Germinal center (tissue), 1 donor: ENCODE results near the gene TACR1.

Experiments
- DNase-seq: peaks from one replicate; pipeline ENCODE4 v3.0.0; 2012; ENCODE audit warnings: mixed read lengths, low spot score

TACR1 gene

GRCh38 chr2:75047189-75047991 lies 151.9 kb downstream of the TACR1 start:
- DNase-seq = no peak

DNA sequence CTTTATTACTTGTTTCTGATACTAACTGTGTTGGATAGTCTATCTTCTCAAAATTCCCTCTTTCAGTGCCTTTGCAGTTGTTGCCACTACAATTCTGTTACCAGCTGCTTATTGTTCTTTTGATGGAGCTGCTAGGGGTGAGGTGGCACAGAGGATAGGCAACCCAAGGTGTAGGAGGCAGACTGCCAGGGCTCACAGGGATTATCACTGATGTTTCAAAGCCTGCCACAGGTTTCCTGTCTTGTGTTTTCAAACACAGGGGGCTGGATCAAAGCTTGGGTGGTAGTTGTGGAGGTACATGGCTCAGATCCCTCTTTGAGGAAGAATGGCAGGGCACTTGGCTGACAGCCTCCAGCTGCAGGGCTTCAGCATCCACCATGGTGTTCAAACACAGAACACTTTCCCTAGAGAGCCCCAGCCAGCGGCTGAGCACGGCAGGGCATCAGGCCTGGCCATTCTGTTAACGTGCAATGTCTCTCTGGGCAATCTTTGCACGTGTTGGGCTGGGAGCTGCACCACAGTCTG lies 153.7 kb downstream of the TACR1 start:
- DNase-seq = no peak

GRCh38 chr2:75044291-75044690 lies 155.0 kb downstream of the TACR1 start:
- no peak for DNase-seq

DNA sequence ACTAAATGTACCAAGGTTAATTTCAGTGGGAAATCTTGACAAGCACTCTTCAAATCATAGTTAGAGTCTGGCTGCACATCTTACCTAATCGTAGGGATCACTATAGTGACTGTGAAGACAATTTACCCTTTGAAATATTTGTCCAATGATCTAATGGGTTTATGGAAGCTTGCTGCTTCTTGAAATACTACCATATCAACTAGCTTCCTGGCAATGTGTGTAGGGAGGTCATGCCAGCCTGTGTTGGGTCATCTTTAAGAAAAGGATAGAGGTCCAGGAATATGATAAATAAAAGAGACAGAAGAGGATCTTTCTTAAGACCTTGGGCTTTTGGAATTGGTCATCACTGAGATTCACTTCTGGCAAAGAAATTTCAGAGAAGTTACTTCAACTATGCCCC lies 156.5 kb downstream of the TACR1 start:
- no peak for DNase-seq

- DNase-seq = no peak
These were observed 157.4 kb downstream of the TACR1 start for GRCh38 chr2:75041731-75042600.

DNA sequence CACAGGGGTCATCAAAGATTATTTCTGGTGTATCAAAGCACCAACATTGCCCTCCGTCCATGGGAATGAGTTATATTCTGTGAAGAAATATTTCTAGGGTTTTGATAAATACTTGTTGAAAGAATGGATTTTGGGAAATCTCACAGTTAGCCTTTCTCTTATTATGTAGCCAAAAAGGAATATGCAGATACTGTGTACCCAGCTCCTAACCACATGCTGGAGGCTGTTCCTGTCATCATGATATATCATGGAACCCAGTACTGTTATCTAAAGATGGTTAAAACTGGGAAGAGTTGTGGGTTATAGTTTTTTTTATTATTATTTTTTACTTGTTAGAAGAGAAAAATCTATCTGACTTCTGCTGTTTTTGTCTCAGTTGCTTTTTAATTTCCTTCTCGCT lies 158.1 kb downstream of the TACR1 start:
- DNase-seq = no peak

GRCh38 chr2:75035444-75036353 lies 163.6 kb downstream of the TACR1 start:
- no peak for DNase-seq

DNA sequence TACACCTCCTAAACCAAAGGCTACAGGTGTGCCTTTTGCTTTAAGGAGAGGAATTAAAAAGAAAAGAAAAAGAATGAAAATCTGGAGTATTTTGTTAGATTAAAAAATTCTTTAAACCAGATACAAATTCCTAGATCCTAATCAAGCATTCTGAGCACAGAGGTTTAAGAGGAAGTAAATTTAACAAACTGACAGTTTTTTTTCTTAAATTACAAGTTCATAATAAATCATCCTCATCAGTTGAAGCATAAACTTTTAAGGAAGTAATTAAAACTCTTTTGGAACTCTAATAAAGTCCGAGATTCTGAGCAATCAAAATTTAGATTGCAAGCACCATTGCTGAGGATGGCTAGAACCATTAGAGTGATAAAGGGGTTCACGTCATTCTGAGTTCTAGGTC lies 165.8 kb downstream of the TACR1 start:
- no peak for DNase-seq

- DNase-seq = no peak
These were observed 167.2 kb downstream of the TACR1 start for GRCh38 chr2:75031906-75032803.

GRCh38 chr2:75031171-75031570 lies 168.1 kb downstream of the TACR1 start:
- DNase-seq = no peak

GRCh38 chr2:75030218-75031009 lies 168.9 kb downstream of the TACR1 start:
- DNase-seq = no peak

DNA sequence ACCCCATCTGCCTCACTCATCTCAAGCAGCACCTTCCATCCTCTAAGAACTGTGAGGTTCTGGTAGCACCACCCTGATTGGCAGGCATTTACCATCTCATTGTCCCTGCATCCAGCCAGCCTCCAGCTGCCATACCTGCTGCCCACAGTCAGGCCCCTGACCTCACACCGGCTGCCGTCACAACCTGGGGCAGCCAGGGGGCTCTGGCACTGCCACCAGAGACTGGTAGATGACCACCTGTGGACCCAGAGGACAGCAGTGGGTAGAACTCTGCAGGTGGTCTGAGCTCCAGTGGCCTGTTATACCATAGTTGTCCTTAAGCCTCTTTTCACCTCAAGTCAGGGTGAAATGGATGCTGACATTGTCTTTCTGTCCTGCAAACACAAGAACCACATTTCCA lies 171.4 kb downstream of the TACR1 start:
- no peak for DNase-seq

DNA sequence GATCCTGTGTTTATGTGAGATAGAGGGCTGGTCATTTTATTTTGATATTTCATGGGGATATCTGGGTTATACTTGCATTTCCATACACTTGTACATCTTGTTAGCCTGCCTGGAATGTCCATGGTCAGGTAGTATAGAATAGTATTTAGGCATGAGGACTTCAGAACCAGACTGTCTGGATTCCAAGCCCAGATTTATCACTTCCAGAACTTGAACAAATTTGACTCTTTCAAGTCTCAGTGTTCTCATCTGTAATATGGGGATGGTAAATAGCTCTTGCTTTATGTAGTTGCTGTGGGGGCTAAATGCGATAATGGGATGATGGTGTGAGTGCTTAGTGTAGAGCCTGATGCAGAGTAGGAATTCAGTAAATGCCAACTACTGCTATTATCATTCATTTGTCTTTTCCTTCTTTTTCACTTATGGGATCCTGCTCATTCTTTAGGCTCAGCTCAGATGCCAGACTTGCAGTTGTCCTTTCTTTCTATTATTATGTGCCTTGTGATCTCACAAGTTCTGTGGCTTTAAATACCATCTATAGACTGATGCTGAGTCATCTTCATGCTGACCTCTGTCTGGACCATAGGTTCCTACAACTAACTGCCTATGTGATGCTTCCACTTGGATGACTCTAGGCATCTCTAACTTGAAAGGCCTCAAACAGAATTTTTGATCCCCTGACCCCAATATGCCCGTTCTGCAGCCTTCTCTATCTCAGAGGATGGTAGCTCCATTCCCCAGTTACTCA lies 173.5 kb downstream of the TACR1 start:
- DNase-seq = no peak

GRCh38 chr2:75025216-75025615 lies 174.1 kb downstream of the TACR1 start:
- no peak for DNase-seq

DNA sequence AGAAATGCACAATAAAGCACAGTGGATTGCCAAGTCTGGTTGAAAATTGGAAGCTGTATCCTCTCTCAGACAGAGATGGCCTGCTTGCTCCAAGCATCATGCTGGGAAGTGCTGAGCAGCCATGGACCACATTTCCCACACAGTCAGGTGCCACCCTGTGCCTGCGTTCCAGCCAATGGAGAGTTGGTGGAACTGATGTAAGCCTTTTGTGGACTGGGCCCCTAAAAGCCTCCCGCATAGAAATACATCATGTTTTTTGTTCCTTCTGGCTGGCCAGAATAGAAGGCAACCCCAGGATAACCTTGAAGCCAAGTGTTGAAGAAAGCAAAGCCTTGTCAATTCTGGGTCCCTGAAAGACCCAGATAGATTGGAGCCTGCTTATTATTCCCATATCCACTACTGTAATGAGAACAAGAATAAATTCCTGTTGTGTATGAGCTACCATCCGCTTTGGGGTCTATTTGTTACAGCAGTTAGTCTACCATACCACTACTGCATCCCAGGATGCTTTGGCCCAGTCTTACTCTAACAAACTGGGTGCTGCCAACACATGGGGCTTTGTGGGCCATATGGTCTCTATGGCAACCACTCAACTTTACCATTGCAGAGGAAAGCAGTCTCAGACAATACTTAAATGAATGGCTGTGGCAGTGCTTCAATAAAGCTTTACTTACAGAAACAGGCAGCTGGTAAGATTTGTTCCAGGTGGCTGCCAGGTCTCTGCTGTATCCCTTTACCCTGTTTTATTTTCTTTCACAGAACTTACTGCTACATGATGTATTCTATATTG lies 175.5 kb downstream of the TACR1 start:
- no peak for DNase-seq

GRCh38 chr2:75022516-75022915 lies 176.8 kb downstream of the TACR1 start:
- no peak for DNase-seq

GRCh38 chr2:75021672-75022071 lies 177.6 kb downstream of the TACR1 start:
- DNase-seq = no peak

DNA sequence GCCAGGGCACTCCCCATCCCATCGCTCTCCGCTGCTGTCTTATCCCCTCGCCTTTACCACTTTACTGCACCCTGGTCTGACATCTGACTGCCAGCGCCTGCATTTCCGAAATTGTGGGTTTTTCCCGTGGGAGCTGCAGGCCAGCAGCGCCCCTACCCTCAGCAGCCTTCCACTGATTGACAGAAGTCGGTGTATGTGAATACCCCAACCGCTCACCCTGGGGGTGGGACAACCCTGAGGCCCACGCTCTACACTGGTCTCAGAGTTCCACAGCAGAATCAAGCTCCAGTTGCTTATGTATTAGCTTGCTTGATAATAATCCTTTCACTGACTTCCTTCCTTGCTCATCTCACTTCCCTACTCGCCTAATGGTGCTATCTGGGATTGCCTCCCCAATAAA lies 178.8 kb downstream of the TACR1 start:
- DNase-seq = no peak

DNA sequence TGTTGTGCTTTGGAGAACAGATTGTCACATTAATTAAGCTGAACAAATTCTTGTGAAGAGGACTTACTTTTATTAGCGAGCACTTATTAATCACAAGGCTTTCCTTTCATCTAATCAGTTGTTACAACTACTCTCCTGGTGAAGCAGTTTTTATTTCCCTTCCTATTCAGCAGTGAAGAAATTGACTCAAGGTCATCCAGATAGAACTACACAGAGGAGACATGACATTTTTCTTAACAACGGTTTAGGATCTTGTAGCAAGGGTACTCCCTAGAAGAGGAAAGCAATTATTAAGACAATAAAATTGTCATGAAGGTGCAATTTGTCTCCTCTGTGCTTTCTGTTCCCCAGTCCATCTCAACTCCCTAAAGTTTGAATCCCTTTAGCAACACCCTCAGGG lies 179.5 kb downstream of the TACR1 start:
- no peak for DNase-seq
